SK-N-SH (cell line): ENCODE results near the gene SAMD4B.

Source experiments
- CHD2 ChIP-seq: fragments of 150-350 bp; IDR thresholded peaks from 2 replicates; pipeline ENCODE4 v1.6.1; 2018; ENCODE audit warnings: low read length; ENCODE audit not compliant: partially characterized antibody
- EP300 ChIP-seq, 2 experiments: IDR thresholded peaks; 2 replicates each; pipeline versions ENCODE4 v1.4.0 to v1.6.1; 2012; ENCODE audit warnings: borderline replicate concordance in 1 of 2, low read depth in 1 of 2, low read length in 1 of 2
- EZH2phosphoT487 ChIP-seq: fragments of 200-600 bp; sonication (generic); IDR thresholded peaks from 2 replicates; pipeline ENCODE4 v1.6.1; 2017; ENCODE audit warnings: low read depth, mixed run types, mild to moderate bottlenecking, antibody characterized with exemption, moderate library complexity, borderline replicate concordance
- FOSL2 ChIP-seq: IDR thresholded peaks from 2 replicates; pipeline ENCODE4 v1.4.0; 2012; ENCODE audit warnings: low read depth, mild to moderate bottlenecking, moderate library complexity, borderline replicate concordance
- GABPA ChIP-seq: IDR thresholded peaks from 2 replicates; pipeline ENCODE4 v1.4.0; 2012; ENCODE audit warnings: low read depth, mild to moderate bottlenecking
- JUND ChIP-seq: IDR thresholded peaks from 2 replicates; pipeline ENCODE4 v1.4.0; 2012
- POLR2AphosphoS5 ChIP-seq: IDR thresholded peaks from 2 replicates; pipeline ENCODE4 v1.6.1; 2012; ENCODE audit warnings: low read depth, low read length
- RFX5 ChIP-seq: IDR thresholded peaks from 2 replicates; pipeline ENCODE4 v1.6.1; 2012; ENCODE audit warnings: mild to moderate bottlenecking, improper control_type of control experiment, low read length
- YY1 ChIP-seq: IDR thresholded peaks from 2 replicates; pipeline ENCODE4 v1.4.0; 2012; ENCODE audit warnings: low read depth, mild to moderate bottlenecking
- TF ChIP-seq, protein P1 (sequence below): fragments of 200-600 bp; sonication (generic); IDR thresholded peaks from 2 replicates; pipeline ENCODE4 v1.6.1; 2017; ENCODE audit warnings: antibody characterized with exemption, mild to moderate bottlenecking, moderate library complexity
- TF ChIP-seq, protein P2 (sequence below): IDR thresholded peaks from 2 replicates; pipeline ENCODE4 v1.4.0; 2012; ENCODE audit warnings: low read depth, borderline replicate concordance
- TF ChIP-seq, protein P3 (sequence below): IDR thresholded peaks from 2 replicates; pipeline ENCODE4 v1.6.1; 2012; ENCODE audit warnings: mild to moderate bottlenecking, low read depth, low read length, moderate library complexity
- TF ChIP-seq, protein P4 (sequence below): fragments of 150-350 bp; IDR thresholded peaks from 2 replicates; pipeline ENCODE4 v1.6.1; 2017; ENCODE audit warnings: antibody characterized with exemption, low read length, low read depth, borderline replicate concordance

DNA sequence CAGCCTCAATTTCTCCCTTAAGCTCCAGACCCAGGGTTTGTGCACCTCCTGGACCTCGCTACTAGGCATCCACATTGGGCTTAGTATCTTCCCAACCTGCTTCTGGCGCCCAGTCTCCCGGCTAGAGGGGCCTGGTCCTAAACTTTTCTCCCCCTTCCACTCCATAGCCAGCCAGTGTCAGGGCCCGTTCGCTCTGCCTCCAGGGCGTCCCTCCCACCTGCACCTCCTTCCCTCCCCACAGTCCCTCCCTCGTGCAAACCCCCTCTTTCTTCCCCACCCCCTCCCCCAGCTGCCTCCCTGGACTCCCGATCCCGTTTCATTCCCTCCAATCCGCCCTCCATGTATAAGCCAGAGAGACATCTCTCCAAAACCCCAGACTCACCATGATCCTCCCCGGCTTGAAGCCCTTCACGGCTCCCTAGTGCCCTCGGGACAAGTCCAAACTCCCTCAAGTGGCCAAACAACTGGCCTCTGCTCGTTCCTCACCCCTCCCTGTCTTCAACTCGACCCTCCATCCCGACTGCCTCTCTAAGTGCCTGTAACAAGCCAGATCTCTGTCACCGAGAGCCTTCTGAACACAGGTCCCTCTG is 997 bp upstream of the SAMD4B start:
- TF ChIP-seq FOSL2 (no peak), EP300 (IDR thresholded peaks at IDR 0.05; ENCODE audit: borderline replicate concordance in 1 of 2, low read depth in 1 of 2, low read length in 1 of 2) (no peak), CHD2 (no peak), POLR2AphosphoS5 (no peak), YY1 (no peak), GABPA (no peak), JUND (no peak), EZH2phosphoT487 (no peak), RFX5 (no peak)
- TF ChIP-seq, protein P1, sequence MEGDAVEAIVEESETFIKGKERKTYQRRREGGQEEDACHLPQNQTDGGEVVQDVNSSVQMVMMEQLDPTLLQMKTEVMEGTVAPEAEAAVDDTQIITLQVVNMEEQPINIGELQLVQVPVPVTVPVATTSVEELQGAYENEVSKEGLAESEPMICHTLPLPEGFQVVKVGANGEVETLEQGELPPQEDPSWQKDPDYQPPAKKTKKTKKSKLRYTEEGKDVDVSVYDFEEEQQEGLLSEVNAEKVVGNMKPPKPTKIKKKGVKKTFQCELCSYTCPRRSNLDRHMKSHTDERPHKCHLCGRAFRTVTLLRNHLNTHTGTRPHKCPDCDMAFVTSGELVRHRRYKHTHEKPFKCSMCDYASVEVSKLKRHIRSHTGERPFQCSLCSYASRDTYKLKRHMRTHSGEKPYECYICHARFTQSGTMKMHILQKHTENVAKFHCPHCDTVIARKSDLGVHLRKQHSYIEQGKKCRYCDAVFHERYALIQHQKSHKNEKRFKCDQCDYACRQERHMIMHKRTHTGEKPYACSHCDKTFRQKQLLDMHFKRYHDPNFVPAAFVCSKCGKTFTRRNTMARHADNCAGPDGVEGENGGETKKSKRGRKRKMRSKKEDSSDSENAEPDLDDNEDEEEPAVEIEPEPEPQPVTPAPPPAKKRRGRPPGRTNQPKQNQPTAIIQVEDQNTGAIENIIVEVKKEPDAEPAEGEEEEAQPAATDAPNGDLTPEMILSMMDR: no peak
- TF ChIP-seq, protein P2, sequence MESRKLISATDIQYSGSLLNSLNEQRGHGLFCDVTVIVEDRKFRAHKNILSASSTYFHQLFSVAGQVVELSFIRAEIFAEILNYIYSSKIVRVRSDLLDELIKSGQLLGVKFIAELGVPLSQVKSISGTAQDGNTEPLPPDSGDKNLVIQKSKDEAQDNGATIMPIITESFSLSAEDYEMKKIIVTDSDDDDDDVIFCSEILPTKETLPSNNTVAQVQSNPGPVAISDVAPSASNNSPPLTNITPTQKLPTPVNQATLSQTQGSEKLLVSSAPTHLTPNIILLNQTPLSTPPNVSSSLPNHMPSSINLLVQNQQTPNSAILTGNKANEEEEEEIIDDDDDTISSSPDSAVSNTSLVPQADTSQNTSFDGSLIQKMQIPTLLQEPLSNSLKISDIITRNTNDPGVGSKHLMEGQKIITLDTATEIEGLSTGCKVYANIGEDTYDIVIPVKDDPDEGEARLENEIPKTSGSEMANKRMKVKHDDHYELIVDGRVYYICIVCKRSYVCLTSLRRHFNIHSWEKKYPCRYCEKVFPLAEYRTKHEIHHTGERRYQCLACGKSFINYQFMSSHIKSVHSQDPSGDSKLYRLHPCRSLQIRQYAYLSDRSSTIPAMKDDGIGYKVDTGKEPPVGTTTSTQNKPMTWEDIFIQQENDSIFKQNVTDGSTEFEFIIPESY: no peak
- TF ChIP-seq, protein P3, sequence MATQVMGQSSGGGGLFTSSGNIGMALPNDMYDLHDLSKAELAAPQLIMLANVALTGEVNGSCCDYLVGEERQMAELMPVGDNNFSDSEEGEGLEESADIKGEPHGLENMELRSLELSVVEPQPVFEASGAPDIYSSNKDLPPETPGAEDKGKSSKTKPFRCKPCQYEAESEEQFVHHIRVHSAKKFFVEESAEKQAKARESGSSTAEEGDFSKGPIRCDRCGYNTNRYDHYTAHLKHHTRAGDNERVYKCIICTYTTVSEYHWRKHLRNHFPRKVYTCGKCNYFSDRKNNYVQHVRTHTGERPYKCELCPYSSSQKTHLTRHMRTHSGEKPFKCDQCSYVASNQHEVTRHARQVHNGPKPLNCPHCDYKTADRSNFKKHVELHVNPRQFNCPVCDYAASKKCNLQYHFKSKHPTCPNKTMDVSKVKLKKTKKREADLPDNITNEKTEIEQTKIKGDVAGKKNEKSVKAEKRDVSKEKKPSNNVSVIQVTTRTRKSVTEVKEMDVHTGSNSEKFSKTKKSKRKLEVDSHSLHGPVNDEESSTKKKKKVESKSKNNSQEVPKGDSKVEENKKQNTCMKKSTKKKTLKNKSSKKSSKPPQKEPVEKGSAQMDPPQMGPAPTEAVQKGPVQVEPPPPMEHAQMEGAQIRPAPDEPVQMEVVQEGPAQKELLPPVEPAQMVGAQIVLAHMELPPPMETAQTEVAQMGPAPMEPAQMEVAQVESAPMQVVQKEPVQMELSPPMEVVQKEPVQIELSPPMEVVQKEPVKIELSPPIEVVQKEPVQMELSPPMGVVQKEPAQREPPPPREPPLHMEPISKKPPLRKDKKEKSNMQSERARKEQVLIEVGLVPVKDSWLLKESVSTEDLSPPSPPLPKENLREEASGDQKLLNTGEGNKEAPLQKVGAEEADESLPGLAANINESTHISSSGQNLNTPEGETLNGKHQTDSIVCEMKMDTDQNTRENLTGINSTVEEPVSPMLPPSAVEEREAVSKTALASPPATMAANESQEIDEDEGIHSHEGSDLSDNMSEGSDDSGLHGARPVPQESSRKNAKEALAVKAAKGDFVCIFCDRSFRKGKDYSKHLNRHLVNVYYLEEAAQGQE: no peak
- TF ChIP-seq, protein P4, sequence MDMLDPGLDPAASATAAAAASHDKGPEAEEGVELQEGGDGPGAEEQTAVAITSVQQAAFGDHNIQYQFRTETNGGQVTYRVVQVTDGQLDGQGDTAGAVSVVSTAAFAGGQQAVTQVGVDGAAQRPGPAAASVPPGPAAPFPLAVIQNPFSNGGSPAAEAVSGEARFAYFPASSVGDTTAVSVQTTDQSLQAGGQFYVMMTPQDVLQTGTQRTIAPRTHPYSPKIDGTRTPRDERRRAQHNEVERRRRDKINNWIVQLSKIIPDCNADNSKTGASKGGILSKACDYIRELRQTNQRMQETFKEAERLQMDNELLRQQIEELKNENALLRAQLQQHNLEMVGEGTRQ: no peak
